Mesenteric fat pad (tissue), 1 donor: ENCODE results near the gene RABGAP1. TPM values are rescaled to one million over a fixed set of nuclear protein-coding genes. Genes with fewer than 3 reads are reported as not detected.

Source experiments
- DNase-seq: peaks from one replicate; pipeline ENCODE4 v3.0.0-alpha.2; 2020; ENCODE audit warnings: low spot score
- total RNA-seq: library from RNA; stranded (reverse); fragmentation: NEBNext Ultra II Directional; extraction: Animal tissue kit (Norgen Biotek cat#: 25700); gene quantifications from one replicate; pipeline ENCODE4 v1.2.1, GENCODE V29; 2021
- donor health status: DM: yes; HTN: yes; CAD: no.

The RABGAP1 gene
- total RNA-seq, 1 donor from 2014 or later: 39.4 TPM

DNA sequence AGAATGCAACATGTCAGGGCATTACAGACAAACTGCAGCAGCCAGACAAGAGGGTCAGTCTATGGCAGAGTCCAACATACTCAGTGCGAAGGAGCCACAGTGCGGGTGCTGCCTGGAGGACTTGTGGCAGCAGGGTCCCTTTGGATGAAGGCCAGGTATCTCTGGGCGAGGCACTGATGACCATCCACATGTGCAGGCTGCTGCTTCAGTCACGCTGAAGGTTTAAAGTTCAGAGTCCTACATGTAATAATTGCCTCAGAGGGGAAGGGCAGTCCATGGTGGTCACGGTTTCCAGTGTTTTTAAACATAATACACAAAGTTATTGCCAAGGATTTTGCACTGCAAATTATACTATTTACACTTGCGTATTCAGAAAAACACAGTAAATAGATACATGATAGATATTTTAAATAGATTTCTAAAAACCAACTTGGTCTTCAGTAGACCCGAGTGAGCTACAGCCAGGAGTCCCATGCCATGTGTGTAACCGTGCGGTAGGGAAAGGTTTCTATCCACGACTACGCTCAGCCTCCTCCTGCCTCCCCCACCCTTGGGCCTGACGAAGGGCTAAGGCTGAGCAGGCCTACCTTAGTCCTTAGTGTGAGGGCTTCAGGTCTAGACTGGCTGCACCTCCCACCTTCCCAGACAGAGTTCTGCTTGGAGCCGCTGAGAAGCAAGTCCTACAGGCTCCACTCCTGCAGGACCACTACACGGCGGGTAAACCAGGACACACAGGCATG is 168.9 kb downstream of the RABGAP1 start:
- no peak for DNase-seq

DNA sequence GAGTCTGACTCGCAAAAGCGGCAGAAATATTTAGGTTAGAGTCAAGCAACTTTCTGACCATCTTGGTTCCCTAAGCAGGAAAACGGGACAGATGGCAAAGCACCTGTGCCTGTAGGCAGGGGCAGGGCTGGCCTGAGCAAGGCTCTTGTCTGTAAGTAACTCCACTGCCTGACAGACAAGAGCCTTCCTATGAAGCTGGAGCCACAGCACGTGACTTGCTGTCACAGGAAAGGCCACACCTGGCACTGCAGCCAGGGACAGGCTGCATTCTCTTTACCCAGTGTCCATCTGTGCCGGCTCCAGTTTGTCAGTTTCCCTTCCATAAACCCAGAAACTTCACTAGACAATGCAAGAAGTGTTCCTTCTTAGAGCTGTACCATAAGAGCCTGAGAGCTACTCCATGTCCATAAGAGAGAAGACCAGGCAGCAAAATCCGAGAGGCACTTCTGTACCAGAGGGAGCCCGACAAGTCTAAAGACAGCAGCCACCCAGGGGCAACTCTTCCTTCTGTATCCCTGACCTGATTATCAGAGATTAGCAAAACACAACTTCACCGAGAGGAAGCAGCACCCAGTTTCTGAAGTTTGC is 170.7 kb downstream of the RABGAP1 start:
- no peak for DNase-seq

DNA sequence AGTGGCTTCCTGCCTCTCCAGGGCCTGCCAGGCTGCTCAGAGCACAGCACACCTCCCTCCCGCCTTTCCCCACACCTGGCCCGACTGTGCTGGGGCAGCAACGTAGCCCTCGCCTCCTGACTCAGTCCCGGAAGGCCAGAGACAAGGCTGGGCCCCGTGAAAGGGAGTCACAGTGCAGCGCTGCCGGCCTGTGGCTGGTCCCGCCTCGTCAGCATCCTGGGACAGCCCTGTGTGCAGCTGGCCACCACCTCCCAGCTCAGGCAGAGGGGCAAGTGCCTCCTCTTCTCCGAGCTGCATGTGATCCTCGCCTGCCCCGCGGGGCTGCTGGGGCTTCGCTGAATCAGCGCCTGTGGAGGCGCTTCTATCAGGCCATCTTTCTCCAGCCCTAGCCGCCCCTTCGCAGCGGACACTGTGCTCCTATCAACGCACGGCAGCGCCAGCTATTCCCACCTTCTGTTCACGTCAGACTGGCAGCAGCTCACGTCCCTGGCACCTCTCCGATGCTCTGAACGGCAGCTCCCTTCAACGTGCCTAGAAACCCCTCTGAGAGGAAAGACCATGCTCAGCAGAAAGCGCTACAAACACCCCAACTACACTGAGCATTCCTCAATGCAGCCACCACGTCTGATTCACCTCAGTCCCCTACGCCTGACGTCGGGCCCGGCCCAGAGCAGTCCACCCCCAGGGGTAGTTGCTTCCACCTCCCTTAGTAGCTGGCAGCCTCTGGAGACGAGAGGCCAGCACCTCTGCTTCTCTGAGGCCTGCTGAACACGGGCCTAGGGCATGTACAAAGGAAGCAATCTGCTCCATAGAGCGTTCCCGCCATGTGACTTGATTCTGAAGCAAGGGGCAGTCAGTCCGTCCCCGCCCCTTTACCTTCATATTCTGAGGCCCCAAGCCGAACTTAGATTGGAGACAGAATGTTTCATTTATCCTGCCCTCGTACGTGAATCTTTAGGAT is 171.5 kb downstream of the RABGAP1 start:
- no peak for DNase-seq

DNA sequence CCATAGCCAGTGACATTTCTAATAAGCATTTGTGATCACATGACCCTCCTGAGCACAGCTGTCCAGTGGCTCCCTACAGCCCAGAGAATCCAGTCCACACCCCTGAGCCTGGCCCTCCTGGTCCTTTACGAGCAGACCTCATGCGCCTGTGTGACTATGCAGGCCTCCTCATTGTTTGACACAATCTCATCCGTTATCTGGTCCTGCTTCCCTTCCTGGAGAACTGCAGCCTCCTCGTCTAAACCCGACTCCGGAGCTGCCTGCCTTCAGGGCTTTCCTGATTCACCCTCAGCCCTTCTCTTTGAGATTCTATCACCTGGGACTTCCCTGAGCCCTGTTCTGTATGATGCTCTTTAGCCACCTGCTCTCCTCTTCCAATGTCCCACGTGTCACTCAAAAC is 172.4 kb downstream of the RABGAP1 start:
- DNase-seq: no peak

DNA sequence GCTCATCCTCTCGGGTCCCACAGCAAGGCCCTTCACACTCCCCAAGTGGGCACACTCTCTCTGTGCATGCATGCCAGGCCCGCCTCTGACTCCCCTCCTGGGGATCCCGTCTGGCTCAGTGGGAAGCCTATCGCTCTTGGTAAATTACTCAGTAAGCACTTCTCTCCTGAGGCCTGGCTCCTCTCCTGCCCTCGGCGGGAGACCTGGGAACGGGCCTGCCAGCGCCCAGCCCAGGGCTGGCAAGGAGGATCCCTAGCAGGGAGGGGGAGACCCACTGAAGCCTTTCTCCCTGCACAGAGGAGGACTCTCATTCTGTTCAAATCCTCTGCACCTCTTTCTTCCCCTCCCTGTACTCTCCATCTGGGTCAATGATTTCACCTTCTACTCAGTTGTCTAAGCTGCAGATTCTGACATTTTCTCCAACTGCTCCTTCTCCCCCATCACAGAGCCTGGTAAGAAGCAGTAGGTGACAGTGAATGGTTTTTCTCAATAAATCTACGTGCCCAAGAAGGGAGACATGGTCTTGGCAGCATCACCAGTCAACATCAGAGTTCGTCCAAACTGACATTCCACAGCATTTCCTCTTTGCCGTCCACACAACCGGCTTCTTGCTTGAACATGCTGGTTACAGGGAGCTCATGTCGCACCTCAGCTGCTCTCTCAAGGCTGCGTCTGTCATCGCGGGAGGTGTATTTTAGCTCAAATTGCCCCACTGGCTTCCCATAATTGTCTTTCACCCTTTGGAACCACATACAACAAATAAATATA is 174.5 kb downstream of the RABGAP1 start:
- no peak for DNase-seq

DNA sequence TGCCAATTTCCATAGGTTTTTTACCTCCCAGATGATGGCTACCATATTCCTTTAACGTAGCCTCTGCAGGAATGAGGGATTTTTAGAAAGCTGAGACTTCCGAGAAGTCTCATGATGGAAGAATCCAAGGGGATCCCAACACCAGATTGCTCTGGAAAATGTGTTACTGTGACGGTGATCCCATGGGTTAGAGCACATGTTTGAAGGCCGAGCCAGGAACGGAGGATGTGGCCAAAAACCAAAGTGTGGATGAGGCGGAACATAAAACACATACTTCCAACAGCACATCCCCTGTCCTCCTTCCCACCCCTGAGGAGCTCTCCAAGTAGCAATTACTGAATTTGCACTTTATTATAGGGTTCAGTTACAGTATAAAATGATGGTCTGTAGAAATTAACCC is 175.2 kb downstream of the RABGAP1 start:
- DNase-seq: no peak

DNA sequence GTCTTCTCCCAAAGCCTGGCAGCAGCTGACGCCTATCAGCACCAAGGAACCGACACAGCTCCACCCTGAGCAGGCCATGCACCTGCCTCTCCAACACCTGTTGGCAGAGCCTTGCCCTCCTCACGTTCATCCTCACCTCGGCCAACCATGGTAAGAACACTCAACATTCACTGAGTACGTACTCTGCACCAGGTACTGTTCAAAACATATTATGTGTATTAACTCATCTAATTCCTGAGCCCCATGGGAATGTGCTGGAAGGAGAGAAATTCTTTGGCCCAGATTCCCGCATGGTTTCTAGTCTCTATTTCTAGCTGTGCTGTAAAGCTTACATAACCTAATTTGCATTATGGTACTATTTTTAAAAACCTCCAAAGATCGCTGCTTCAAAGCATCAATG is 178.7 kb downstream of the RABGAP1 start:
- DNase-seq: no peak

DNA sequence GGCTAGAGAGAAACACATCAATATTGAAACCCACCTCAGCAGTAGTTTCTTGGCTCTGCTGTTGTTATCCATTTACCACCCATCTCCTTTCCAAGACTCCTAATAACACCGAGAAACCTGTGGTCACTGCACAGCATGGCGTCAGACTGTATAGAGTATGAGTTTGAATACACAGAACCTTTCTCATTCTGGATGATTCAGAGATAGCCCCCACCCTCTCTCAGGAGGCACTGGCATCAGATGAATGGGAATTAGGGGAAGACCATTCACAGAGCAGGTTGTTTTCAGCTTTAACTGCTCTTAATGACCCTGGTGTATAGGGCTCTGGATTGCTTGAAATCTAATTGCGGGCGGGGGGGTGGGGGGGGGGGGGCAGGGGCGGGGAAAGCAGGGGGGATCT is 179.3 kb downstream of the RABGAP1 start:
- no peak for DNase-seq

DNA sequence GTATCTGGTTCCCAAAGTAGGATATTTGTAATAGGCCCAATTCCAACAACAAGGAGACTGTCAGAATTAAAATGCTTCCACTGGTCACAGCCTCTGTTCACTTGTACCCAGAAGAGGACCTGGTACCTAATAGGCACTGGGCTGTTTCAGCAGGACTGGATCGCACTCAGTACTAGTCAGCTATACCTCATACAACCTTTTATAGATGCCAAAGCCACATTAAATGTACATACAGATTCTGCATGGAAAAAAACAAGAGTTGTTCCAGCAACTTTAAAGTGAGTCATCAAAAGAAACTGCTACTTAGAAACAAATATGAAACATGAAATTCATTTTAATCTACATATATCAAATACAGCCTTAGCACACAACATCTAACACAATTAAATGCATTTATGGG is 180.1 kb downstream of the RABGAP1 start:
- no peak for DNase-seq

DNA sequence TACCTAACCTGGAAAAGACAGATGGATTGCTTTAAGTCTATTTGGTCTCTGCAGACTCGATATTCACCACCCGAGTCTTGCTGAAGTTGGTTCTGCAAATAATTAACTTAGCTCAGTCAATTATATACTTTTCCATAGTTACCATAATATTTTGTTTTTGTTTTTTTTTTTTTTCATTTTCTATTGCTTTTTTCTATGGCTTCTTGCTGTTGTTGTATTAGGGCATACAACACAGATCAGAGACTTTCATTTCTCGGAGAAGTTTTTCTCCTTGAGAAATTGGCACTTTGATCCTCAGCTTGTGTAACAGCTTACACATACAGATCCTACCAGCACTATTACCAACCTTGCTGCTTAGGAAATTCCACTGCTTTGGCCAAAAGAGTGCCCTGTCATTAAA is 180.6 kb downstream of the RABGAP1 start:
- no peak for DNase-seq

DNA sequence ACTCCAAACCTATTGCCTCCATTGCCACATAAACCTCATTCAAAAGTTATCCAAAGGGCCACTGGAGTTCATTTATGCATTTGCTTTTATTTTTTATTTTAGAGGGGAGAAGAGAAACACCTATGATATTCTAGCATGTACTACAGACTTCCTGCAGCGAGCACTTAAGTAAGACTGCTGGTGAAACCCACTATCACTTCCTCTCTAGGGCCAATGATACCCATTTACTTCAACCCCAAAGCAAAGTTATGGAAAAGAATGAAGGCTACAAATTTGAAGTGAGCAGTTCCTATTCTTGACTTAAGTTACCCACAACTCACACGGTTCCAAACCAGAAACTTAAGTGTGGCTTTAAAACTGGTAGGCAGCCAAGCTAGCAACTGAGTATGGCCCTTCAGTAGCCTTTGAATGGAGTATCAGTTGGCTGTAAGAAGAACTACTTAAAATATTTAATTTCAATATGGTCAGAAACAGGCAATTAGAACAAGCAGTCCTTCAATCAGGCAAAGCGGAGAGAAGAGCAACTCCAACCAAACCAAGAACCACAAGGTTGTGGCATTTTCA is 186.8 kb downstream of the RABGAP1 start:
- no peak for DNase-seq

DNA sequence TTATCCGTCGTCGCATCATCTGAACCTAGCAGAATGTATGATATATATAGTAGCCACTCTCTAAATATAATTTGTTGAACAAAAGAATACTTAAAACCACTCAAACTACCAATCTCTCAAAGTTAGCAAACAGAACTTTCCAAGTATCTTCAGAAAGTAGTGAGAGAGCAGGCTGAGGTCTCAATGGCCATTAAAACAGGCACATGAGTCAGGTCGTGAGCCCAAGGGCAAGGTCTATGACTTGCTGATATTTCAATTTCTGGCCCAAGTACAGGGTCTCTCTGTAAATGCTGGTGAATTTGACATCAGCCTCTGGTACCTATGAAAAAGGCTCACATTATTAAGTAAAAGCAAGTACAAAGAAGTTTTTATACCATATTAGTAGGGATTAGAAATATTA is 187.8 kb downstream of the RABGAP1 start:
- DNase-seq: no peak

DNA sequence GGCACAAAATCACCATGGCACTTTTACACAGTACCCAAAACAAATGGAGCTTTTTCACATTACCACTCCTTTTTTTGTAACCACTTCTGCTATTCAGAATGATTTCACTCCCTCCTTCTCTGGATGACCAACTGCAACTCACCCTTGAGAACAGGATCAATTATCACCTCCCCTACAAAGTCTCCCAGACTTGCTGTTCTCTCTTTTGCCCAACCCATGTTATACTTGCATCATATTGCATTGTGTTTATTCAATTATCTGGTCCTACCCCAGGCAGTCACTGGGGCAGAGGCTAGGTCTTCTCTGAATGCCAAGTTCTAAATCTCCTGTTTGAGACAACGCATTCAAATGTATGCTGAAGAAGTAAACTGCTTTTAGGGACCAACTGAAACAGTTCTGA is 188.6 kb downstream of the RABGAP1 start:
- DNase-seq: no peak

DNA sequence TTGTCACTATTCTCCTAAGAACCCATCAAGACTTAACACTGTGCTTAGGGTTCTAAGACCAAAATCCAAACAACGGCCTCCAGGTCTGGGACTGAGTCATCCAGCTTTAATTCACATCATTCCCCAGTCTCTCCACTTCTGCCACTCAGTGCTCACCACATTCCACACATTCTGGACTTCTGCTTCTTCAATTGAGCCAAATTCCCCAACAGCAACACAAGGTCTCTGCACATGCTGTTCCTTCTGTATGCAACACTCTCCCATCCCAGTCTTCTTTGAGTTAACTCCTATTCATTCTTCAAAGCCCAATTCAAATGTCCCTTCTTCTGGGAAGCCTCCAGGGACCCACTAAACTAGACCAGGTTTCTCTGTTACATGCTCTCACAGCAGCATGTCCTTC is 190.4 kb downstream of the RABGAP1 start:
- DNase-seq: no peak

DNA sequence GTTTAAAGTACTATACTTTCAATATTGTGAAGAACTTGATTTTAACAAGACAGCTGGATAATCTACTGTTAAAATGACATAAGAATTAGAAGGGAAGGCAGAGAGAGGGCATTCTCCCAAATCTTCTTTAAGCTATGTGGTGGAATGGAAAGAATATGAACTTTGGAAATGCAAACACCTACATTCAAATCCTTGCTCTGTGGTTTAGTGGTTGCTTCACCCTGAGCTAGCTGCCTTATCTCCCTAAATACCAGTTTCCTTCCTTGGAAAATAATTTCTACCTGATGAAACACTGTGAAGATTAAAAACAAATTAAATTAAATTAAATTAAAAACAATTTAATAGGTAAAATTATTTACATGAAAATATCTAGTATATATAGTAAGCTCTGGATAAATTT is 191.2 kb downstream of the RABGAP1 start:
- DNase-seq: no peak

DNA sequence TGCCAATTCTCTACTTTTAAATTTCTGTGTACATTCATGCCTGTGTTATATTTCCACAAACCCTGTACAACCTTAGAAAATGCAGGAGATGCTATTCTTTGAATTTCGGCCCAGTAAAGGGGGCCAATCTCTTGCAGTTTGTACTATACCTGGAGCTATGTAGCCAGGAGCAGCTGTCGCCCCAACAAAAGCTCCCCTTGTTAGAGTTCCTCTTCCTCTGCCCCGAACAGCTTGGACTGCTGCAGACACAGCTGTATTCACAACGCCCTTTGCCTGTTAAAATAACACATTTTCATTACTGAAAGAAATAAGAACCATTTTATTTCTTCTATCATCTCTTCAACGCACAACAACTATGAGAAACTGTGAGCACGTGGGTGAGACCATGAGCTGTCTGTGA is 191.9 kb downstream of the RABGAP1 start:
- DNase-seq: no peak

DNA sequence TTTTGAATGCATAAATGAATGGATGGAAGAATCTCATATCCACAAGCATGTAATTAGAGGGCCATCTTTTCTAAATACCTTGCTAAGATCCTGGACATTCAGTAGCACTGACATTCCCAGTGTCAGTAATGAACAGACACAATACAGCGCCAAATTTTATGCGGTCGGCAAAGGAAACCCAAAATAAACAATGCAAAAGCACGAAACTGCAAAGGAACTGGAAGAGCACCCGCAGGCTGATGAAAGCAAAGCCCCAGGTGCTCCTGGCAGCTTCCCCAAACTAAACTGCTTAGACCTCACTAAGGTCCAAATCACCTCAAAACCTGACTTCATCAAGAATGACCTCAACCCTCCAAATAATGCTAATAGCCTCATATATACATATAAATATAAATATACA is 194.6 kb downstream of the RABGAP1 start:
- DNase-seq: no peak

DNA sequence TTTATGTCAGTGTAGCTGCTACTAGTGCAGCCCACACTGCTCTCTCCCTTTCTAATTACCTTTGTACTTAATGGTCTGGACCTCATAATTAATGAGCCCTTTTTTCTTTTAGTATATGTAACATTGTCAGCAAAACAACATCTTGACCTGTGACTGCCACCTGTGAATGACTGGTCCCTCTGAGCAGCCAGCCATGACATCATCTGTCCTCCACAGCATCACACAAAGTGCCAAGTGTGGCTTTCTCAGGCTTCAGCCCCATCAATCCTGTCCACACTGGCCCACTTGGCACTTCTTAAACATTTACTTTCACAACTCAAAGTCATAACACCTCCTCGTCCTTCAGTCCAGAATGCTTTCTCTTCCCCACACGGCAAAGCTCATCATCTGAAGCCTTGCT is 197.3 kb downstream of the RABGAP1 start:
- DNase-seq: no peak

DNA sequence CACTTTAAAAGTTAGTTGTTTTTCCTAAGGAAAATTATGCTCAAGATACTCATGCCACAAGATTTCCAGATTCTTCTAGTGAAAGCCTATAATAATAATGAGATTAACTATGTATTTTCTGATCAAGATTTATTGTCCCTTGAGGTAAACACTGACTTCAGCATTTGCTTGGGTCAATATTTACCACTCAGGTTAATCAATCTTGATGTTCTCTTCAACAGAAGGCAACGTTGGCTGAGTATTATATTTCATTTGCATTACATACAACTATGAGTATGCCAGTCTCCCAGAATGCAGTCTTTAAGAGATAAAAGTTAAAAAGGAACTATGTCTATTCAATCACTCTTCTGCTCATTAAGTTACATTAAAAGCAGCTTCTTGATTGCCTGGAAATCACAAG is 208.2 kb downstream of the RABGAP1 start:
- no peak for DNase-seq

DNA sequence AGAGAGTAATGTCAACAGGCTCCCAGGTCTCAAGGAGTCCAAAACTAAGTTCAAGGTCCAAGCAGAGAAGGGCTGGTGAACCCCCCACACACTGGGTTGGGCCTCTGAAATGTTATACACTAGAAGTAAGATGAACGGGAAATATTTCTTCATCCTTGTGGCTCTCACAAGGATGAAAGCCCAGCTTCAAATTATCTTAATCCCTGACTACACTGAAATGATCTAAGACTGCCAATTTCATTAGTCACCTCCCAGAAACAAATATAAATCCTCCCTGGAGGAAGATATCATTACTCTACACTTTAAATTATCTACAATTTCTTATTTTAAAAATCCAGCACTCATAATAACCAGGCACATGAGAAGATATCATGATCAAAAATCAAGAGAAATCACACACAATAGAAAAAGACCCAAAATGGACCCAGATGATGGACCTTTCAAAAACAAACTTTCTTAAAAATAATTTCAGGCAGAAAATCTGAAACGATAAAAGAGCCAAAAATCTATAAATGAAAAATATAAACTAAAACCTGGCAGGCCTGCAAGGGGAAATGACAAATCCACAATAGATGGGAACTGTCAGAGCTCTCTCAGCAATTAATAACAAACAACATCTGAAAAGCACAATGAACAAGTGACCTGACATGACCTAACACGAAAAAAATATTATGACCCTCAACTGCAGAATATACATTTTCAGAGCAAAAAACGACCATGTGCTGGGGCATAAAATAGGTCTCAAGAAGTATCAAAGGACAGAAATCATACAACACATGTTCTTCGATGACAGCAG is 210.1 kb downstream of the RABGAP1 start:
- no peak for DNase-seq
